DND-41 (cell line): ENCODE results near the gene ADGRG7.

ENCODE experiments used
- ATAC-seq: fragments of 200-7000 bp; cut with Tn5 transposase; 3 replicates; pipeline ENCODE4 v1.9.1; 2021; ENCODE audit warnings: low read depth; ENCODE audit not compliant: insufficient read depth
- DNase-seq: peaks from one replicate; pipeline ENCODE4 v3.0.0-alpha.2; 2020
- H2AFZ ChIP-seq: 2 replicates; pipeline ENCODE4 v1.6.0; 2012; ENCODE audit warnings: low read depth, low read length
- H3K27ac ChIP-seq: 2 replicates; pipeline ENCODE4 v1.5.1; 2012; ENCODE audit warnings: low read length, inconsistent platforms
- H3K27me3 ChIP-seq: fragments of 200-600 bp; sonication (generic); 2 replicates; pipeline ENCODE4 v1.6.0; 2012; ENCODE audit warnings: low read length, mild to moderate bottlenecking, inconsistent platforms; ENCODE audit not compliant: insufficient read depth, poor library complexity
- H3K36me3 ChIP-seq: 2 replicates; pipeline ENCODE4 v1.5.1; 2012; ENCODE audit warnings: low read length, inconsistent platforms; ENCODE audit not compliant: insufficient read depth
- H3K4me1 ChIP-seq: 2 replicates; pipeline ENCODE4 v1.5.1; 2012; ENCODE audit warnings: mild to moderate bottlenecking, low read length; ENCODE audit not compliant: insufficient read depth
- H3K4me2 ChIP-seq: 2 replicates; pipeline ENCODE4 v1.6.0; 2012; ENCODE audit warnings: mild to moderate bottlenecking, moderate library complexity, low read length, inconsistent platforms; ENCODE audit not compliant: insufficient read depth
- H3K4me3 ChIP-seq, 2 experiments: fragments of 200-600 bp in 1 of 2; shearing (Covaris generic) in 1 of 2; 2 replicates each; pipeline ENCODE4 v1.5.1; 2012 to 2016; ENCODE audit warnings: inconsistent platforms in 2 of 2, low read length in 2 of 2, mild to moderate bottlenecking in 2 of 2, low read depth in 1 of 2, moderate library complexity in 1 of 2
- H3K79me2 ChIP-seq: 2 replicates; pipeline ENCODE4 v1.6.0; 2012; ENCODE audit warnings: low read length, inconsistent platforms; ENCODE audit not compliant: insufficient read depth
- H3K9ac ChIP-seq: 2 replicates; pipeline ENCODE4 v1.6.0; 2012; ENCODE audit warnings: low read depth, mild to moderate bottlenecking, inconsistent platforms, low read length, moderate library complexity
- H3K9me3 ChIP-seq: 2 replicates; pipeline ENCODE4 v1.5.1; 2012; ENCODE audit warnings: low read length, moderate library complexity, mild to moderate bottlenecking, inconsistent platforms; ENCODE audit not compliant: insufficient read depth, severe bottlenecking
- H4K20me1 ChIP-seq: 2 replicates; pipeline ENCODE4 v1.6.0; 2012; ENCODE audit warnings: low read length; ENCODE audit not compliant: insufficient read depth
- CTCF ChIP-seq: IDR thresholded peaks from 2 replicates; pipeline ENCODE4 v1.5.1; 2012; ENCODE audit warnings: borderline replicate concordance, low read length, moderate library complexity, mild to moderate bottlenecking; ENCODE audit not compliant: poor library complexity, severe bottlenecking; ENCODE audit errors: extremely low read depth
- EZH2 ChIP-seq: IDR thresholded peaks from 3 replicates; pipeline ENCODE4 v1.6.1; 2012; ENCODE audit warnings: borderline replicate concordance, low read depth, mild to moderate bottlenecking, moderate library complexity, low read length, inconsistent platforms; ENCODE audit not compliant: severe bottlenecking

The ADGRG7 gene

GRCh38 chr3:100730524-100730923, 121.1 kb downstream of the ADGRG7 start:
- TF ChIP-seq CTCF (no peak), EZH2 (no peak)
- Histone ChIP-seq H3K27ac (no peak overlapping the region), H3K4me1 (no peaks in the 10 kb centered on the region), H2AFZ (no peak overlapping the region), H3K4me2 (no peak overlapping the region), H3K27me3 (no peaks in the 10 kb centered on the region), H3K4me3 (no peak overlapping the region), H3K9me3 (no peaks in the 10 kb centered on the region), H3K9ac (no peak overlapping the region), H3K36me3 (peaks cover 86% of the 10 kb centered on the region), H3K79me2 (peaks cover 58% of the 10 kb centered on the region), H4K20me1 (peaks cover 33% of the 10 kb centered on the region)
- DNase-seq (no peak), ATAC-seq (no peak)

- Histone ChIP-seq H3K9me3 (no peaks in the 10 kb centered on the region), H3K79me2 (peaks cover 40% of the 10 kb centered on the region), H3K27me3 (no peaks in the 10 kb centered on the region), H3K9ac (no peak overlapping the region), H3K4me2 (no peak overlapping the region), H3K36me3 (peaks cover 86% of the 10 kb centered on the region), H3K27ac (no peak overlapping the region), H4K20me1 (peaks cover 17% of the 10 kb centered on the region; the same call in 1 of the 2 replicates), H2AFZ (no peak overlapping the region), H3K4me1 (no peaks in the 10 kb centered on the region), H3K4me3 (no peak overlapping the region)
- DNase-seq (no peak), ATAC-seq (no peak)
- TF ChIP-seq EZH2 (no peak), CTCF (no peak)
Observed at GRCh38 chr3:100732435-100732834, 123.0 kb downstream of the ADGRG7 start.

GRCh38 chr3:100737334-100737733, 127.9 kb downstream of the ADGRG7 start:
- Histone ChIP-seq H3K36me3 (peaks cover 96% of the 10 kb centered on the region), H3K27ac (no peak overlapping the region), H3K27me3 (no peaks in the 10 kb centered on the region), H3K9me3 (no peaks in the 10 kb centered on the region), H3K4me1 (no peaks in the 10 kb centered on the region), H3K9ac (no peak overlapping the region), H3K4me2 (no peak overlapping the region), H4K20me1 (peaks cover 3% of the 10 kb centered on the region; the same call in 1 of the 2 replicates), H3K4me3 (no peak overlapping the region), H3K79me2 (peaks cover 10% of the 10 kb centered on the region), H2AFZ (no peak overlapping the region)
- TF ChIP-seq CTCF (peak; percentile 54), EZH2 (no peak)
- ATAC-seq (peak; percentile 50; the same call in 2 of the 3 replicates), DNase-seq (no peak)

GRCh38 chr3:100740207-100740606, 130.8 kb downstream of the ADGRG7 start:
- peaks cover 93% of the 10 kb centered on the region for H3K36me3 ChIP-seq
- TF ChIP-seq CTCF, result no peak
- no peak for TF ChIP-seq EZH2
- no peak for DNase-seq
- no peak overlapping the region for H3K9ac ChIP-seq
- no peaks in the 10 kb centered on the region; the same call in 1 of the 2 replicates for H4K20me1 ChIP-seq
- H3K4me3 ChIP-seq, result no peak overlapping the region
- no peak for ATAC-seq
- no peaks in the 10 kb centered on the region for H3K9me3 ChIP-seq
- H3K27me3 ChIP-seq, result no peaks in the 10 kb centered on the region
- H3K27ac ChIP-seq, result no peak overlapping the region
- no peak overlapping the region for H2AFZ ChIP-seq
- H3K4me2 ChIP-seq, result no peak overlapping the region
- no peaks in the 10 kb centered on the region for H3K4me1 ChIP-seq
- H3K79me2 ChIP-seq, result no peaks in the 10 kb centered on the region
